Measurements from ENCODE around the gene FERMT2.

DNA sequence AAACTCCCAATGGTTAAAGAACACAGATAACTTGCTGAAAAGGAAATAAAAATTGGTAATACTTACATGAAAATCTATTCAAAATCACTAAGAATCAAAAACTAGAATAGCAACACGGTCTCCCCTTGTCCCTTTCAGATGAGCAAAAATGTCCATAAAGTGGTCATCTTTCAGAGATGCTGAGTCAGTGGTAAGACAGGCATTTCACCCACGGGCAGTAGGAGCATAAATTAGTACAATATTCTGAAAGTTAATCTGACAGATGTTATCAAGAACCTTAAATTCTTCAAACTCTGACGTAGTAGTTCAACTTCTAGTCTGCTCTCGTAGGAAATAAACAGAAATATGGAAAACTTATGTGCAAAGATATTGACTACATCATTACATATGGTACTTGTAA is 126.4 kb downstream of the FERMT2 start:
- TF ChIP-seq, protein P1, sequence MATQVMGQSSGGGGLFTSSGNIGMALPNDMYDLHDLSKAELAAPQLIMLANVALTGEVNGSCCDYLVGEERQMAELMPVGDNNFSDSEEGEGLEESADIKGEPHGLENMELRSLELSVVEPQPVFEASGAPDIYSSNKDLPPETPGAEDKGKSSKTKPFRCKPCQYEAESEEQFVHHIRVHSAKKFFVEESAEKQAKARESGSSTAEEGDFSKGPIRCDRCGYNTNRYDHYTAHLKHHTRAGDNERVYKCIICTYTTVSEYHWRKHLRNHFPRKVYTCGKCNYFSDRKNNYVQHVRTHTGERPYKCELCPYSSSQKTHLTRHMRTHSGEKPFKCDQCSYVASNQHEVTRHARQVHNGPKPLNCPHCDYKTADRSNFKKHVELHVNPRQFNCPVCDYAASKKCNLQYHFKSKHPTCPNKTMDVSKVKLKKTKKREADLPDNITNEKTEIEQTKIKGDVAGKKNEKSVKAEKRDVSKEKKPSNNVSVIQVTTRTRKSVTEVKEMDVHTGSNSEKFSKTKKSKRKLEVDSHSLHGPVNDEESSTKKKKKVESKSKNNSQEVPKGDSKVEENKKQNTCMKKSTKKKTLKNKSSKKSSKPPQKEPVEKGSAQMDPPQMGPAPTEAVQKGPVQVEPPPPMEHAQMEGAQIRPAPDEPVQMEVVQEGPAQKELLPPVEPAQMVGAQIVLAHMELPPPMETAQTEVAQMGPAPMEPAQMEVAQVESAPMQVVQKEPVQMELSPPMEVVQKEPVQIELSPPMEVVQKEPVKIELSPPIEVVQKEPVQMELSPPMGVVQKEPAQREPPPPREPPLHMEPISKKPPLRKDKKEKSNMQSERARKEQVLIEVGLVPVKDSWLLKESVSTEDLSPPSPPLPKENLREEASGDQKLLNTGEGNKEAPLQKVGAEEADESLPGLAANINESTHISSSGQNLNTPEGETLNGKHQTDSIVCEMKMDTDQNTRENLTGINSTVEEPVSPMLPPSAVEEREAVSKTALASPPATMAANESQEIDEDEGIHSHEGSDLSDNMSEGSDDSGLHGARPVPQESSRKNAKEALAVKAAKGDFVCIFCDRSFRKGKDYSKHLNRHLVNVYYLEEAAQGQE (IDR thresholded peaks at IDR 0.05; ENCODE audit: insufficient read depth in 1 of 2, low read depth in 2 of 2, low read length in 1 of 2) = no peak
- TF ChIP-seq POLR2AphosphoS5 (IDR thresholded peaks at IDR 0.05; ENCODE audit: low read depth, low read length) = no peak
- TF ChIP-seq CTCF (IDR thresholded peaks at IDR 0.05) = no peak
- TF ChIP-seq TCF7L2 (IDR thresholded peaks at IDR 0.05; ENCODE audit: low read depth, low read length) = no peak
- no peak for TF ChIP-seq SIN3A (IDR thresholded peaks at IDR 0.05; ENCODE audit: borderline replicate concordance, insufficient read depth, low read depth, low read length)
